GM18507 (cell line): ENCODE results near the gene KAT6B.
"Not testable (repeated sequence)": the region's sequence is repeated elsewhere in the genome, so short reads cannot be mapped to it uniquely, and the experiment has no call there.

Source experiments
- DNase-seq: peaks from one replicate; pipeline ENCODE4 v3.0.0; 2011; ENCODE audit warnings: low read depth; ENCODE audit not compliant: insufficient read length; ENCODE audit errors: extremely low spot score
- FAIRE-seq: peaks from 2 replicates; lab custom pipeline; 2011; peaks lifted over from hg19 to GRCh38; lab: Jason Lieb, UNC

The KAT6B gene

DNA sequence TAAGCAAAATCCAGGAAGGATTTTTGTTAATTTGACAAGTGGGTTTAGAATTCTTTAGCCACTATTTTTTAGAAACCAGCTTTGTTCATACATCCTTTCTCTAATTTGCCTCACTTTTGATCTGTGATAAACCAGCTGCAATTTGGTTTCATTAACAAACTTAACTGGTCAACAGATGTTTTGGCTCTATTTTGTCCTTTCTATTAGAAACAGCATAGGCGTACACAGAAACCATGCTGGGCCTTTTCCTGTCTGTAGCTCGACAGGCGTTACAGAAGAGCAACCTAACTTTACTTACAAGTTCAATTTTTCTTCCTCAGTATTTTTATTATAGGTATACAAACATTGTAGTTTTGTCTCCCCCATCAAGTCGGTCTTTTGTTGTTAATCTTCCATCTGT is 28.2 kb downstream of the KAT6B start:
- DNase-seq (no peak), FAIRE-seq (peak; percentile 70)

DNA sequence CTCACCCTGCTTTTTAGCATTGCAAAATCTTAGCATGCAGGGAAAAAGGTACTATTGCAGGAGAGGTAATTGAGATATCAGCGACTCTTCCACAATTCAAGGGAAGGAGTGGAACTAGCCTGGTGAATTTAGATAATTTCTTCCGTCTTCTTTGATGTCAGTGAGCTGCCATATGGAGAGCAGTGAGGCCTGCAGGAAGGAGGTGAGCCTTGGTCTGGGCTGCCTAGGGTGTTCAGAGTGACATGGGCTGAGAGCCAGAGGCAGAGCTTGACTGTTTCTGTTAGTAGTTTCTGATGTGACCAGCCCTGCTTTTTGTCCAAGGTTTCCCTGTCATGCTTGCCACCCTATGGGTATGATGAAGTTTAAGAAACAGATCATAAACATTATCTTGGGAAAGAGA is 28.6 kb downstream of the KAT6B start:
- DNase-seq, result no peak
- FAIRE-seq, result peak; percentile 67

DNA sequence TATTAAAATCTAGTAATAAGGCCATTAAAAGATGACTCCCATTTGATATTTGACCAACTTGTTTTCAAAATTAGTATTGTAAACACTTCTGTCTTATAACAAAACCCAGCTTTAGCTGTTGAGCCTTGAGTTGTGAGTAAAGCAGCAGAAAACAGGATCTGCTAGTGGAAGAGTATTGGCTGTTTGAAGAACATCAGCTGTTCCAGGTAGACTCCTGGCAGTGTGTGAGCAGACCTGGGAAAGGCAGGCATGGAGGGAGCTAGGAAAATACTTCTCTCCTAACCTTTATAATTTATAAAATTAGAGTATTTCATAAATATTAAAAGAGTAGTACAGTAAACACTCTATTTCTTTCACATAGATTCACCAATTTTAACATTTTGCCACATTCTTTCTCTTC is 29.0 kb downstream of the KAT6B start:
- DNase-seq (no peak), FAIRE-seq (no peak)

DNA sequence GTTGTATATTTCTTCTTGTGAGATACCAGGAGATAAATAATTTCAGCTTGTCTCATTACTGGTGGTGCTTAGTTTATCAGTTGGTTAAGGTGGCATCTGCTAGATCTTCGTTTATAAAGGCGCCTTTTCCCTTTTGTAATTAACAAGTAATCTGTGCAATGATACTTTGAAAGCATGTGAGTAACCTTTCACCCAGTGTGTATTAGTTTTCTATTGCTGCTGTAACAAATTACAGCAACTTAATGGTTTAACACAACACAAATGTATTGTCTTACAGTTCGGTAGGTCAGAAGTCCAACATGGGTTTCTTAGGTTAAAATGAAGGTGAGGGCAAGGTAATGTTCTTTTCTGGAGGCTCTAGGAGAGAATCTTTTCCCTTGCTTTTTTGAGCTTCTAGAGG is 30.5 kb downstream of the KAT6B start:
- no peak for DNase-seq
- FAIRE-seq, result no peak

DNA sequence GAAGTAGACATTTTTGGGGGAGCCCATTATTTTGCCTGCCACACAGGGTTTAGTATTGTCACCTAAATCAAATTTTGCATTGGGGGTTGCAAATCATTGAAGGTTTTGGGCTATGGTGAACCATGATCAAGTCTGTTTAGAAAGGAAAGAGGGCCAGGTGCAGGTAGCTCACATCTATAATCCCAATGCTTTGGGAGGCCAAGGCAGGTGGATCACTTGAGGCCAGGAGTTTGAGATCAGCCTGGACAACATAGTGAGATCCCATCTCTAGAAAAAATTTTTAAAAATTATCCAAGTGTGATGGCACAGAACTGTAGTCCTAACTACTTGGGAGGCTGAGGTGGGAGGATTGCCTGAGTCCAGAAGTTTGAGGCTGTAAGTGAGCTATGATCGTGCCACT is 31.2 kb downstream of the KAT6B start:
- DNase-seq (no peak), FAIRE-seq (no peak)

DNA sequence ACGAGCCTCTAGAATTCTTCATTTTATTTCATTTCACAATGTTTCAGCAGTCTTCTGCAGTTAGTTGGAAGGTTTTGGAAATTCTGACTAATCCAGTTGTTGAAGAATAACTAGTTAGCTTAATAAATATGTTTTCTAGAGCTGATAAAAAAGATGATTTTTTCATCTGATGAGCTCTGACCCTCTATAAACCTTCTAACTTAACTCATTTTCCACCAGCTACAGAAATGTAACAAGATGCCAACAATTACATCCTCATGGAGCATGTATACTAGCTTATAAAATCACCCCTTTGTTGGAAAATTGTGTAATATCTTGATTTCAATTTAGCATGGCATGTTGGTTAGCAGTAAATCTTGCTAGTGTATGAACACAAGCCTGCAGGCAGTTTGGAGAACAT is 33.1 kb downstream of the KAT6B start:
- no peak for DNase-seq

DNA sequence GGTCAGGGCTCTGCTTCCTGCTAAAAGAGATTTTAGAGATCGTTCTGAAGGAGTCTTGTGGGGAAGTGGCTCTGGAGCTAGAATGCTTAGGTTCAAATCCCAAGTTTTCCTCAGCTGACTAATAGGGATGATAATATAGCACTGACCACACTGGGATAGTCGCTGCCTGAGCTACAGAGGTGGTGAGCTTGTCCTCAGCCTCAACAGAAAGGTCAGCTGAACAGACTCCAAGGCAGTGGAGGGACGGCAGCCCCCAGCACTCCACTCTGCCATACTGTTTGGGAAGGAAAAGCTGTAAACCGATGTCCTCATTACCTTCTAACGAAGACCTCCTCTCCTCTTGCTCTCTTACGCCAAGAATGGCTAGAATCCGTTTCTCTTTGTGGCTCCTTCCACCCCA is 36.2 kb downstream of the KAT6B start:
- no peak for FAIRE-seq
- DNase-seq, result no peak

More for the DNA sequence above, 33.1 kb downstream of the KAT6B start:
- no peak for FAIRE-seq

DNA sequence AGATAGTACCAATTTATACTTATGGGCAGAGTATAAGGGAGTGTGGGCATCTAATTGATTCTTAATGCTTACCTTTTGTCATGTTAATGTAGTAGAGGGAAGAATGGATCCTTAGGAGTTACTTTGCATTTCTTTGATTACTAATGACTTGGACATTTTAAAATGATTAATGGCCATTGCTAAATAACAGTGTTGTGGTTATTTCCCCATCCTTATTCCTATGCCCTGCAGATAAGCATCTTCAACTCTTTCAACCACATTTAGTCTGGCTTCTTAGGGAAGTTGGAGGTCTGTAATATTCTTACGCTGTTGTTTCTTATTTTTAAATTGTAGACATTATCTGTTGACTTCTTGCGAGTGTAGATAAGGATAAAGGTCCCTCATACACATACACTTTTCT is 37.2 kb downstream of the KAT6B start:
- FAIRE-seq (no peak), DNase-seq (no peak)

DNA sequence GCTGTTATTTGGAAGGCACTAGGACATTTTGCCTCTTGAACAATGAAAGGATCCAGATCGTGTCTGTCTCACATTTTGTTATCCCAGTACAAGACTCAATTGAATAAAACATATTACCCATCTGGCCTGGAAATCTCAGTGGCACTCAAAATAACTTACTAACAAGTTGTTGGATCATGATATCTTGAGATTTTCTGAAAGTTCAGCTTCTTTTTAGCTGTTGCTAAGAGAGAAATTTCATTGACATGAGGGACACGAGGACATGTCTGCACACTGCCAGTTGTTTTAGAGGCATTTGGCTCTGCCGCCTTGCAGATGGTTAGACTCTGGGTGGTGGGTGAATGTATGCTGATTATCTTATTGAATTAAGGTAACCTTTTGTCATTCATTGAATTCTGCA is 41.0 kb downstream of the KAT6B start:
- FAIRE-seq, result no peak
- DNase-seq, result no peak

DNA sequence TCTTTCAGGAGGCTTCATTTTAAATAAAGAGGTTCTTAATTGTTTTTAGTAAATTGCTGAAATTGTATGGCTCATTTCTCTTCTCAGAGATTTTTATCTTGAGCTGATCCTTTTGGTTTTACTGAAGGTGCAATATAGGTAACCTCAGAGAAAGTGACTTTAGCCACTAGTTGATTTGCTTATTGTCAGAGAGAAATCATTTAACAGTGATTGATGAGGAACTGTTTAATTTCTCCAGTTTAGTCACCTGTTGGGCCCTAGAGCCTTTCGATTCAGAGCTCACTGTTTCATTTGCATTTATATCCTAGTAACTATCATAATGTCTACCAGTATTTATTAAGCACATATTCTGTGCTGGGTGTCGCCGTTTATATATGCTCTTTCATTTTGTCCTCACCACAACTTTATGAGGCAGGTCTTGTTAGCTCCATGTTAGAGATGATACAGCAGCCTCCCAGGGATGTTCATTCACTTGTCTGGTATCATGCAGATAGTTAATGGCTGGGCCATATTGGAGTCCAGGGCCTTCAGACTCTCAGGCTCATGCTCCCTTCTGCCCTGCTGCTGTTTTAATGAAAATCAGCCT is 42.1 kb downstream of the KAT6B start:
- FAIRE-seq, result no peak
- DNase-seq, result no peak

DNA sequence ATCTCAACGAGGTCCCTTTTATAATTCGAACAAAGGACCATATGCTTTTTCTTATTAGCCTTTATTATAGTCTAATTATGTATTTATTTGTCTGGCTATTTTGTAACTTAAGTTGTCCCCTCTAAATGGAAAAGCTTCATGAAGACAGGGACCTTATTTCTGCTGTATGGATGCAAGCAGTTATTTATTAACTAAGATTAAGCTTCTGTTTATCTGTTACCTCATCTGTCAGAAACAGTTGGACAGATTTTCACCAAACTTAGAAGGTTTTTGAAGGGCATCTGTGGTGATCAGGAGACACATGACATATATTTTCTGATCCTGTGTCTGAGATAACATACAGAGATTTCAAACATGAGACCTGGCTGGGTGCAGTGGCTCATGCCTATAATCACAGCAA is 43.2 kb downstream of the KAT6B start:
- no peak for FAIRE-seq
- no peak for DNase-seq

DNA sequence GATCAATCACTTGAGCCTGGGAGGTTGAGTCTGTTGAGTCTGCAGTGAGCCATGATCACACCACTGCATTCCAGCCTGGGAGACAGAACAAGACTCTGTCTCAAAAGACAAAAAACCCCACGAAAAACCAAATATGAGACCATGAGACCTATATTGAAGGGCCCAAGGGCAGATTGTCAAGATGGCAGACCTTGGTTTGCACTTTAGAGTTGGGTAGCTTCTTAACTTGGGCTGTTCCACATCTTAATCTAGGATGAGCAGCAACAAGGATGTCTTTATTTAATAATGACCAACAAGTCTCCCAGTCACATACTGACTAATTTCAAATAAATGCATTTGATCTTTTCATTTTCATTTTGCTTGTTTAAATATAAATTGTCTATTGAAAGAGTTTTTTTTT is 43.8 kb downstream of the KAT6B start:
- DNase-seq, result no peak
- no peak for FAIRE-seq

DNA sequence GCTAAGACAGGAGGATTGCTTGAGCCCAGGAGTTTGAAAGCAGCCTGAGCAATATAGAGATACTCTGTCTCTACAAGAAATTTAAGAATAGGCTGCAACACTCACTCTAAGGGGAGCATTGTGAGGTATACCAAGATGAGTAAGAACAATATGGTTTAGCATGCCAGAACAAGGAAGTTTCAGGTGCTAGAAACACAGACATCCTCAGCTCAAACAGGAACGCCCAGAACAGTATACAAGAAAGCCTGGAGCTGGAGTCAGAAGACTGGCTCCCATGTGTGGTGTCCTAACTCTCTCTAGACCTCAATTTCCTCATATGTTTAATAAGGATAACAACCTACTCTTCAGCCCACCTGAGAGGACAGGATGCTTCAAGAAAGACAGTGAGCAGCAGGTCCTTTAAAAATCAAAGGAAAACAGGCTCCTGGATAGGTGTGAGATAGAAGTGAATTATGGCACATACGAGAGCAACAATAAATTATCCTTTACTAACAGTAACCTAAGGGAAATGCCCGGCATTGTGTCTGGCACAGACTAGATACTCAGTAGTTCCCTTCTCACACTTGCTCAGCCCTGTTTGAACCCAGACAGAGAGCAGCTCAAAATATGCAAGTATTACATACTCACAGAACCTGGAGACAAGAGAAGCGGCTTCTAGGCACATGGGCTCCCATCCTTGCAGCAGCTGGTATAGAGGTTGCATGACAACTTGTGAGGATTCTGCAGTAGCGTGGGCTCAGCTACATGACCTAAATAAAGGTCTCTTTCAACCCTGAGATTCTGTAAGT is 45.4 kb downstream of the KAT6B start:
- DNase-seq, result peak; percentile 33

DNA sequence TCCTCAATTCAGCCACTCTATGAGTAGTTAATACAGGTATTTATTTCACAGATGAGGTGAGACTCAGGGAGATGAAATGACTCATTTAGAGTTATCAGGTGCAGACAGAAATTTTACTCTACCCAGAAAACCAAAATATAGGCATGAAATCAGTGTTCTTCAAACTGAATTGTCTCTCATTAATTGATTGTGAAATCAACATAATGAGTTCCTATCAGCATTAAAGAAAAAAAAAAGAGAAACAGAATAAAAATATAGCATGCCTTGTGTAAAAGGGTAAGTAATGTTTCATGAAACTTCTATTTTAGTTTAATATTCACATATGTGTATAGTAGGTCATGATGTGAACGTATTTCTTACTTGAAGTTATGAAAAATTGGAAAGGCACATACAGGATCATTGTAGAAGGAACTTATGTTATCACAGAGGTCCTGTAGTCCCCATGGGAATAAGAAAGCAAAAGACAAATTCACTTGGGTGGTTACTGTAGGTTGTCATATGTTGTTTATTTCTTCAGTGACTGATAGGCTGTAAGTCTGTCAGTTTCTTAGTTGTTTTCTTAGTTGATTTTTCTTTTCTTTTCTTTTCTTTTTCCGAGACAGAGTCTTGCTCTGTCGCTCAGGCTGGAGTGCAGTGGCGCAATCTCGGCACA is 47.5 kb downstream of the KAT6B start:
- FAIRE-seq (no peak), DNase-seq (no peak)

More for the DNA sequence above, 45.4 kb downstream of the KAT6B start:
- FAIRE-seq, result peak; percentile 81

DNA sequence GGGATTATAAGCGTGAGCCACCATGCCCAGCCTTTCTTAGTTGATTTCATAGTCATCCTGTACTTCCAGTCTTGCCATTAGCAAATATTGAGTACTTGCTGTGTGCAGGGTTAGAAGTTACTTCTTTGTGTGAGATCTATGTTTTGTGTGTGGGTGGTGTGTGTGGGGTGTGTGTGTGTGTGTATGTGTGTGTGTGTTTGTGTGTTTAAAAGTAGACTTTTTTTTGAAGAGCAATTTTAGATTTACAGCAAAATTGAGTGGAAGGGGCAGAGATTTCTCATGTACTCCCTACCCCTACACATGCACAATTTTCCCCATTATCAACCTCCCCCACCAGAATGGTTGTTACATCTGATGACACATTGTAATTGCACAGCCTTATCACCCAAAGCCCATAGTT is 48.2 kb downstream of the KAT6B start:
- no peak for DNase-seq
- no peak for FAIRE-seq

DNA sequence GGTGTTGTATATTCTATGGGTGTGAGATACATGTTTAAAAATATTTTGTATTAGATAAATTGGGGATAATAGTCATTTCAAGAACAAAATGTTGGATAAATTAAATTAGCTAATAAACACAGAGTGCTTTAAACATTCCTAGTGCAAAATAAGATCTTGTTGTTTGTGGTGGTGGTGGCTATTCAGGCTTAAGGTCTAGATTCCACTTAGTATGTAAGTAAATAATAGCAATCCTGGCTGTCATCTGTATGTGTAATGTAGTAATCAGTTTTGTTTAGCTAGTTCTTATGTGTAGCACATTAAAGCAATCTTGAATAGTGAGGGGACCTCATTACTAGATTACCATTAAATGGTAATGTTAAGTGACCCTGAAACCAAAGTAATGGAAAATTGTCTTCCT is 48.7 kb downstream of the KAT6B start:
- no peak for FAIRE-seq

DNA sequence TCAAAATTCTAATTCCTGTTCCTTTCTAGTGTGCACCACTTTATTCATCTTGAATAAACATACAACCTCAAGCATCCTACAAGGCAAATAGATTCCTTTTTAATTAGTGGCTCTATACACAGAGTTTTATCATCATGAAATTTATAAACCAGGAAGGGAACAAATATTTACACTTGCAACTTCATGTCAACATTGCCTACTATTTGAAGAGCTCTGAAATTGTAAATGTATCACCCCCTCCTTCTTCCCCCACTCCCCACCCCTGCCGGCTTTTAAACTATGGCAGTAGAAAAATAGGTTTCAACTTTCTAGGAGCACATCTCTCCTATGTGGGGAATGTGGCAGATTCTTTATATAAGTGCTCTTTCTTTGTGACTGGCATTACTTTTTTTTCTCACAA is 49.6 kb downstream of the KAT6B start:
- FAIRE-seq (no peak), DNase-seq (no peak)

More for the DNA sequence above, 48.7 kb downstream of the KAT6B start:
- no peak for DNase-seq

DNA sequence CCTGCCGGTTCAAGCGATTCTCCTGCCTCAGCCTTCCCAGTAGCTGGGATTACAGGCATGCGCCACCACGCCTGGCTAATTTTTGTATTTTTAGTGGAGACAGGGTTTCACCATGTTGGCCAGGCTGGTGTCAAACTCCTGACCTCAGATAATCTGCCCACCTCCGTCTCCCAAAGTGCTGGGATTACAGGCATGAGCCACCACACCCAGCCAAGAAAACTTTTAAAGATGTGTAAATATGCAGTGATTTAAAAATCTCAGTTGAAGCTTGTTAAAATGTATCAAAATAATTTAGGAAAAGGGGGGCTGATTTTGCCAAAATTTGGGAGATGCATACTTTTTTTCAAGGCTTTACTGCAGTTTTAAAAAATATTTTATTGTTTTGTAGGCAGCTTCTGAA is 50.7 kb downstream of the KAT6B start:
- FAIRE-seq, DNase-seq: not testable (repeated sequence)

DNA sequence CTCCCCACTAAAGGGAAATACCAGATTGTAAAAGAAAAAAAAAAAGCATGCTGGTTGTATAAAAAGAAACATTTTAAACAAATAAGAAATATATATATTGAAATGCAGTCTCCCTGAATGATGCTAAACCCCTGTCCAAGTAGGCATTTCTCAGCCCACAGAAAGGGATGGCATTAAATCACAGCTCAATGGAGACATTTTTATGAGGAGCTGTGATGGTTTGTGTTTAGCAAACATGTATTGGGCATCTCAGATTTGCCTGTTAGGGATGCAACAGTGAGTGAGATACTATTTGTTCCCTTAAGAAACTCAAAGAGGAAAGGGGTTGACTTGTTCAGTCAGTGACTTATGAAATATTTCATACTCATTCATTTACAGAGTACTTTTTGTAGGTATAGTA is 51.5 kb downstream of the KAT6B start:
- FAIRE-seq, result no peak
- no peak for DNase-seq

DNA sequence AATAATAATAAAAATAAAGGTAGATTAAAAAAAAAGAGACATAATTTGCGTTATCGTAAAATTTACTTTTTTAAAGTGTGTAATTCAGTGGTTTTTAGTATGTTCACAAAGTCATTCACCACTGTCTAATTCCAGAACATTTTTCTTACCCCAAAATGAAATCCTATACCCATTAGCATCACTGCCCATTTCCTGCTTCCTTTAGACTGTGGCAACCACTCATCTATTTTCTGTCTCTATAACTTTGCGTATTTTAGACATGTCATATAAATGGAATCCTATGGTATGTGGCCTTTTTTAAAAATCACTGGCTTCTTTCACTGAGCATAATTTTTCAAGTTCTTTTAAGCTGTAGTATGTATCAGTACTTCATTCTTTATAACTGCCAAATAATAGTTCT is 53.6 kb downstream of the KAT6B start:
- DNase-seq (no peak), FAIRE-seq (no peak)
